ENCODE results near the gene TNIK.

The TNIK gene

GRCh38 chr3:171459942-171460724 is at the start of gene TNIK:
Gene TNIK, minus strand, starts transcription at chr3:171460405. Its CDS starts 342 bp downstream, at chr3:171460063.
- DNase-seq (ENCODE audit: low read depth), result peak; percentile 90

GRCh38 chr3:171508676-171509075 is 48.5 kb upstream of the TNIK start:
- no peak for DNase-seq (ENCODE audit: low read depth)

DNA sequence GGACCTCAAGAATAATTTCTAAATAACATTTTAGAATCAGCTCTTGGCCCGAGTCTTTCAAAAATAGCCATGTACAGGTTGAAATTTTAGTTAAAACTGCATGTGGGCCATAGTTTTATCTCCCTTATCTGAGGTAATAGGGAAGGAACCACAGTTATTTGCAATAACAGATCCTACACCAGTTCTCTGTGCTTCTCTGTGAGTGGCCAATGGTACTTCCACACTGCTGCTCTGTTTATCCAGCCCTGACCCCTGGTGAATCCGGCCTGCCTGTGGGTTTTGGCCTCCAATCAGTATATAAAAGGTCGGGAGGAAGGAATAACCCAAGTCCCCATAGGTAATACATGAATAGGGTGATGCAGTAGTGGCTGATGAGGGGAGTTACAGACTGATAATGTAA is 48.0 kb upstream of the TNIK start:
- DNase-seq (ENCODE audit: low read depth), result no peak

DNA sequence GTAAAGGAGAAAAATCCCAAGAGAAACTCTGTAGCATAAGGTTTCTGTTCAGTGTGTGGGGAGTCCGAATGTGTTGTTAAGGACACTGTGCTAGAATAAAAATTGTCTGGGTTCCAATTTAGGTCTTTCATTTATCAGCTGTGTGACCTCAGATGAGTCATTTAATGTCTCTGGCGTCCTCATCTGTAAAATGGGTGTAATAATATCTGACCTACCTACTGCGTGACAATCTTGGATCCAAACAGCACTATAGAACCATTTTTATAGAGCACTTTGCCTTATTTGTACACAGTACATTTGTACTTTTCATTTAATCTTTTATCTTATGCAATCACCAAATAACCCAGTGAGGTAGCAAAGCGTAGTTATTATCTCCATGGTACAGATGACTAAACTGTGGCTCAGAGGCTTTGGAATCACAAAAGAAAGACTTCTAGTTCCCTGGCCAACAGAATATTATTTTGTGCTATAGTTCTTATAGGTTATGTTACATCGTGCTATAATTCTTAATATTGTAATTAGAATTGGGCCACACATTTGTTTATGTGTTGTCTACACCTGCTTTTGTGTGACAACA is 46.6 kb upstream of the TNIK start:
- no peak for DNase-seq (ENCODE audit: low read depth)

DNA sequence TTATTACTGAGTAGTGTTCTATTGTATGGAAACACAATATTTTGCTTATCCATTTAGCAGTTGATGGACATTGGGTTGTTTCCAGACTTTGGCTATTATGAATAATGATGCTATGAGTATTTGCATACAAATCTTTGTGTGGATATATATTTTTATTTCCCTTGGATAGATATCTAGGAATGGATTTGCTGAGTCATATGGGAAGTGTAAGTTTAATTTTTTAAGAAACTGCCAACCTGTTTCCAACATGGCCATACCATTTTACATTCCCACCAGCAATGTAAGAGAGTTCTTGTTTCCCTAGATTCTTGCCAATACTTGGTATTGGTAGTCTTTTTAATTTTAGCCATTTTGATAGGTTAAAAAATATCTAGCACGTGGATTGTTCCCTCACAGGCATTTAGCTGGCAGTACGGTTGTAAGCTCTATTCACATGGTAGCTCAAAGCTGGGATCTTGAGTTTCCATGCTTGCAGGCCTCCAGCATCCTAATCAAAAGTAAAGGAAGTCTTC is 45.7 kb upstream of the TNIK start:
- DNase-seq (ENCODE audit: low read depth), result no peak

DNA sequence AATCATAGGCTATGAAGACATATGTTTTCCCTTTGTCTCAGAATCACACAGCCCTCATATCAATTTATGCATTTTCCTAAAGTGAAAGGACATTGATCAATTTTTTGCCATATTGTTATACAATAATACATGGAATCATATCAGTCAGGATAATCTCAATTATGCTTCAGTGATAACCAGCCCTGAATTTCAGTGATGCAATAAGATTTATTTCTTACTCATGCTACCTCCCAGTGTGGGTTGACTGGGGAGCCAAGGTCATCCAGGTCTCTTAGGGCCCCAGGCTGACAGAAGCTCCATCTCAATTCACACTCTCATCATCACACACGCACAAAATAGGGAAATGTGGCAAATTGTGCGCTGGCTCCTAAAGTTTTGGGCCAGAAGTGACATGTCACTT is 44.2 kb upstream of the TNIK start:
- DNase-seq (ENCODE audit: low read depth), result no peak

GRCh38 chr3:171503817-171504216 is 43.6 kb upstream of the TNIK start:
- DNase-seq (ENCODE audit: low read depth), result no peak

DNA sequence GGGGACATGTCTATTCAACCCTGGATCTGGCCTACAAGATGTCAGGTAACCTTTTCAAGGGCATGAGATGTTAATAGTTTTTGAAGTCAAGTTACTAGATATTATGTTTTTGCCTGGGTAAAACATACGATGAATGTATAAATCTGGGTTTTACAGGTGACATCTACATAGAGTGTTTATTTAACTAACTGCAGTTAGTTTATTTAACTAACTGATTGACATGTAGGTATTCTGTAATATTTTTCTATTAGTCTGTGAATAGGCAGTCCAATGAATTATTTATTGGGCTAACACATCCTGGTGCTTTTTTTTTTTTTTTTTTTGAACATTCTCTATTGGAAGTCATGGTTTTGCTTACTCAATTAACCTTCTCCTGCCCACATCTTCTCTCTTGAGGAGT is 38.7 kb upstream of the TNIK start:
- DNase-seq (ENCODE audit: low read depth), result no peak

- DNase-seq (ENCODE audit: low read depth), result no peak
Observed at GRCh38 chr3:171497468-171497867, 37.3 kb upstream of the TNIK start.

DNA sequence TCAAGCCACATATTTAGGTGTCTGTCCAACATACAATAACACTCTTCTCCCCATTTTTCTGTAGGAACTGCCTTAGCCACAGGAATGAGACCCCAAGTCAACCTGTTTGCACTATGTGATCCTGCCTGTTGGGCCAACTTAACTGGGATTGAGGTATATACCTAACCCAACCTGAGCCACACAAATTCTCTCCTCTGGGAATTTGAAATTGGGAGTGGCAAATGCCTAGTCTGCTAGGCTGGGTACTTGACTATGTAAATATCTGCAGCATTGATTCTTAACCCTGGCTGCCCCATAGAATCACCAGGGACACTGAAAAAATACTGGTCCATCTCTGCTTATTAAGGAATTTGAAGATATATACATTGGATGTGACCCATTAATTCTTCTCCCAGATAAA is 35.2 kb upstream of the TNIK start:
- DNase-seq (ENCODE audit: low read depth), result no peak

GRCh38 chr3:171494457-171495109 is 34.4 kb upstream of the TNIK start:
- no peak for DNase-seq (ENCODE audit: low read depth)

GRCh38 chr3:171491361-171491760 is 31.2 kb upstream of the TNIK start:
- DNase-seq (ENCODE audit: low read depth), result no peak

GRCh38 chr3:171490901-171491300 is 30.7 kb upstream of the TNIK start:
- no peak for DNase-seq (ENCODE audit: low read depth)

DNA sequence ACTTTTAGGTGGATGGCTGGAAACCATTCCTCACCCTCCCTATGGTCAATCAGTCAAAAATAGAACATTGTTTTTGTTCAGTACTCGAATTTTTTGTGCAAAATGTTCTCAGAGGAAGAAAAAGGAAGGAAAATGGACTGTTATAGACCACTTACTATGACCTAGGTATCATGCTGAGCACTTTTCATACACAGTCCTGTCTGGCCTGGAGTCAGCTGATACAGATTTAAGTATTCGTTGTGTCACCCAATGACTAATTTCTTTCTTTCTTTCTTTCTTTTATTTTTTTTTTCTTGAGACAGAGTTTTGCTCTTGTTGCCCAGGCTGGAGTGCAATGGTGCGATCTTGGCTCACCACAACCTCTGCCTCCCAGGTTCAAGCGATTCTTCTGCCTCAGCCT is 29.1 kb upstream of the TNIK start:
- DNase-seq (ENCODE audit: low read depth), result no peak

- no peak for DNase-seq (ENCODE audit: low read depth)
Observed at GRCh38 chr3:171488479-171488878, 28.3 kb upstream of the TNIK start.

- no peak for DNase-seq (ENCODE audit: low read depth)
Observed at GRCh38 chr3:171487382-171487781, 27.2 kb upstream of the TNIK start.

GRCh38 chr3:171485338-171485737 is 25.1 kb upstream of the TNIK start:
- no peak for DNase-seq (ENCODE audit: low read depth)

DNA sequence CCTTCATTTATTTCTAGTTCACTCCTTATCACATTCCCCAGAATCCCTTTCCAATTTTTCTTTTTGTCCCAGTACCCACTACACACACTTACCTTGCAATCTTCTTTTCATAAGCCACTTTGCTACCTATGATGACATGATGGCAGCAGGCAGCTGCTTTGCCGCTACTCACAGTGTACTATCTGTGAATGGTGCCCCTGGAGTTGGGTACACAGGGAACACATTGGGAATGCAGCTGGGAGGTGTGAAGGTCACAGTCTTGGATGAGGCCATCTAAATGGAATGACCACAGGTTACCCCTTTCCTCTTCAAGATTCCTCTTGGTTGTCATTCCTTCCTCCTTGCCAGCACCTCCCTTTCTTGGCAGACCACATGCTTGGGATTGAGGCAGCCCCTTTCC is 20.8 kb upstream of the TNIK start:
- DNase-seq (ENCODE audit: low read depth), result no peak

DNA sequence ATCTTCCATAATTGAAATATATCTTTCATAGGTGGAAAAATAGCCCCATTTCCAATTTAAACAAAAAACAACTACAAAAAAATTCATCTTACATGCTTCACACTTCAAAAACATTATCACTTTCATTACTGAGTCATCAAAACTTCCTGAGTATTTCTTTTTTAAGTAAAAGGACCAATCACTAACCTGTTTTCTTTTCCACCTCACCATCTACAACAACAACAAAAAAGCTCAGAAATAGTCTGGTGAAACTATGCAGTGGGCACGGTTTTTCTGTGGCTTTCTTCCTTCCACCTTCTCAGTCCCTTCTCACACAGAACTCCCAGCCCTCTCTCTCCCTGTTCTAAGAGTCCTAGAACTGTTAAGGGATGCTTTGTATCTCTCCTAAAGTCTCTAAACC is 20.3 kb upstream of the TNIK start:
- DNase-seq (ENCODE audit: low read depth), result no peak

DNA sequence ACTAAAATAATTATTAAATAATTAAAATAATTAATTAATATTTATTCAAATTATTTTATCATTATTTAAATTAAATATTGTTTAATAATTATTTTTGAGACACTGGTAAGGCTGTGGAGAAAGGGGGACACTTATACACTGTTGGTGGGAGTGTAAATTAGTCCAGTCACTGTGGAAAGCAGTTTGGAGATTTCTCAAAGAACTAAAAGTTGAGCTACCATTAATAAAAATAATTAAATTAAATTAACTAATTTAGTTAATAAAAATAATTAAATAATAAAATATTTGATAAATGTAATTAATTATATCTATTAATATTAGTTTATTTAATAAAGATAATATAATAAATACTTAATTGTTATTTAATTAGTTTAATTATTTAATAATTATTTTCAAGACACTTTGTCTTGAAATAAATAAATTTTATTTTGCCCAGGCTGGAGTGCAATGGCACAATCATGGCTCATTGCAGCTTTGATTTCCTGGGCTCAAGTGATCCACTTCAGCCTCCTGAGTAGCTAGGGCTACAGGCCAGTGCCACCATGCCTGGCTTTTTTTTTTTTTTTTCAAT is 16.4 kb upstream of the TNIK start:
- DNase-seq (ENCODE audit: low read depth), result no peak

- DNase-seq (ENCODE audit: low read depth), result no peak
Observed at GRCh38 chr3:171472552-171472951, 12.3 kb upstream of the TNIK start.

- no peak for DNase-seq (ENCODE audit: low read depth)
Observed at GRCh38 chr3:171470714-171471227, 10.6 kb upstream of the TNIK start.

- no peak for DNase-seq (ENCODE audit: low read depth)
Observed at GRCh38 chr3:171469376-171469775, 9.2 kb upstream of the TNIK start.

Measured in stimulated activated CD8-positive, alpha-beta memory T cell treated with anti-CD3 and anti-CD28 coated beads, Interleukin-15, amount 100 ng/mL, for 1 hour (primary cell).